SU-DHL-6 (cell line): ENCODE measurements around the gene TTC36.

Source experiments
- CTCF ChIP-seq: fragments of 200-600 bp; sonication (generic); IDR thresholded peaks from one replicate; pipeline ENCODE4 v1.5.1; 2017; ENCODE audit warnings: antibody characterized with exemption, mild to moderate bottlenecking, low read length, moderate library complexity; ENCODE audit not compliant: insufficient read depth, poor library complexity, severe bottlenecking
- EZH2phosphoT487 ChIP-seq: fragments of 200-600 bp; sonication (generic), shearing (Covaris generic); conservative IDR thresholded peaks from 2 replicates; pipeline ENCODE4 v1.6.1; 2018; ENCODE audit warnings: mild to moderate bottlenecking, antibody characterized with exemption, low read length, moderate library complexity, mixed read lengths

GRCh38 chr11:118572061-118572980 is 45.0 kb downstream of the TTC36 start, which contains the start of gene ARCN1:
- no peak for TF ChIP-seq CTCF
- TF ChIP-seq EZH2phosphoT487 = no peak
